Activated CD4-positive, alpha-beta T cell treated with anti-CD3 and anti-CD28 coated beads for 24 hours (primary cell): ENCODE results near the gene RASSF5.
"Not testable (repeated sequence)": the region's sequence is repeated elsewhere in the genome, so short reads cannot be mapped to it uniquely, and the experiment has no call there.

Experiments
- DNase-seq, 2 donors: peaks; one replicate each; pipeline ENCODE4 v3.0.0-alpha.2; 2020; ENCODE audit warnings: low read depth in 2 of 2

RASSF5 gene

DNA sequence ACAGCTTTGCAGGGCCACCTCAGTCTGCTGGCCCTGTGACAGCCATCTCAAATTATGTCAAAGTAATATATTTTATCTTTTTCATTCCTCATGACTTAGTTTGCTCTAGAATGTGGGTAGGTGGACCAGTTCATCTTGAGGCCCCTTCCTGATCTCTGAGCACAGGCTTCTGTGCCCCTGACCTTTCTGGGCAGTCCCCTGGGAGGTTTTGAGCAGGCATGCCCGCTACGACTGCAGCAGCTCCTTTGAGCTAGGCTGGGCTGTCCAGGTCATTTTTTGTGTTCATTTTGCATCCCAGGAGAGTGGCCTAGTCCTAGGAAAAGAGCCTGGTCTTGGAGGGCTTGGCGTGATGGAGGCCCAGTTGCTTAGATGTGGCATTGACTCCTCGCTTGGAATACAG lies 62.2 kb downstream of the RASSF5 start:
- DNase-seq: no peak

DNA sequence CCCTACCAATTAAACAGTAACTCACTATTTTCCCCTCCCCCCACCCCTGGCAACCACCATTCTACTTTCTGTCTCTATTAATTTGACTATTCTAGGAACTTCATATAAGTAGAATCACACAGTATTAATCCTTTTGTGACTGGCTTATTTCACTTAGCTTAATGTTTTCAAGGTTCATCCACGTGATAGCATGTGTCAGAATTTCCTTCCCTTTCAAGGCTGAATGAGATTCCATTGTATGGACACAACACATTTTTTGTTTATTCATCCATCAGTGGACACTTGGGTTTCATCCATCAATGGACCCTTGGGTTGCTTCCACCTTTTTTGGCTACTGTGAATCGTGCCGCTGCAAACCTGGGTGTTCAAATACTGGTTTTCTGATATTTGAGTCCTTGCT lies 63.2 kb downstream of the RASSF5 start:
- DNase-seq: no peak

DNA sequence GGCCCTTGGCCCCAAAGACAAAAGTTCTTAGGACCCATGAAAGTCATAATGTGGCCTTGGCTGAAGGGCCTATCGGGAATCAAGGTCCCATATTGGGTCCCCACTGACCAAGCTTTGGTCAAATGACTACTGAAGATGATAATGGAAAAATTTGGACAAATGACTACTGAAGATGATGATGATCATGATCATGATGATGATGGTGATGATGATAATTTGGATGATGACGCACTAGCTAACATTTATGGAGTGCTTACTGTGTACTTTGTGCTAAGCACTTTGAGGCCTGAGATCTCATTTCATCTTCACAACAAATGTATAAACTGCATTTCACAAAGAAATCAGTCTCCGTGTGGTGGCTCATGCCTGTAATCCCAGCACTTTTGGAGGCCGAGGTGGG lies 65.5 kb downstream of the RASSF5 start:
- no peak for DNase-seq

DNA sequence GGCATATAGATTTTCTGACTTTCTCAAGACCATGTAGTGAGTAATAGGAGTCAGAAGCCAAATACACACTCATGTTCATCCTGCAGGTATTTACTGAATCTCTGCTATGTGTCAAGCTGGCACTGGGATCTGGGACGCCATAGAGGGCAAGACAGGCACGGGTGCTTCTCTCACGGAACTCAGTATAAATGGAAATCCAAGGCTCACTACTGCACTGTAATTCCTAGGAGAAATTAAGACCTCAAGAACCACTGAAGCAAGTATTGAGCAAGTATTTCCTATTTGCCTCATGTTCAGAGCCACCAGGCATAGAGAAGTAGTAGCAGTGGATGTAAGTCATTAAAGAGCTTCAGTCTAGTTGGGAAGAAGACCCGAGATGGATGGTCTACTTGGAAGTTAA lies 66.0 kb downstream of the RASSF5 start:
- no peak for DNase-seq

GRCh38 chr1:206573762-206574161 lies 66.4 kb downstream of the RASSF5 start:
- no peak for DNase-seq

GRCh38 chr1:206575165-206575893 lies 68.0 kb downstream of the RASSF5 start:
- no peak for DNase-seq

- no peak for DNase-seq
Measured at GRCh38 chr1:206575894-206576737, 68.8 kb downstream of the RASSF5 start.

GRCh38 chr1:206577626-206578025 lies 70.3 kb downstream of the RASSF5 start:
- DNase-seq: no peak

GRCh38 chr1:206578068-206578977 lies 71.0 kb downstream of the RASSF5 start:
- no peak for DNase-seq

DNA sequence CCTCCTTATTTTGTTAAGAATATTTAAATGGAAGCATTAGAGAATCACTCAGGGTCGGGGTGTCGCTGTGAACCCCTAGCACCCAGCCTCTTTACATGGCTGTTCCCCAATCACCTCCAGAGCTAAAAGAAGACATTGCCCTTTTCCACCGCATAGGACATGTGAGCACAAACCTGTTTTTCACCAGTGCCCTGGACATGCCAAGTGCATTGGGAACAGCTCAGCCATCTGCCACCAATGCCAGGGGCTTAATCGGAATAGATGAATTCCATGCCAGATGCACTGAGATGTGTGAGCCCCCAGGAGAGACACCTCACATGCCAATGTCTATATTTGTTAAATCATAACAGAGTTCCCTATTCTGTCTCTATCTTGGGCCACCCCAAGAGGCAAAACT lies 71.6 kb downstream of the RASSF5 start:
- no peak for DNase-seq

GRCh38 chr1:206579747-206580437 lies 72.6 kb downstream of the RASSF5 start:
- DNase-seq: peak in 1 of 2 donors; percentile 77

- DNase-seq: no peak
Measured at GRCh38 chr1:206580438-206581113, 73.2 kb downstream of the RASSF5 start.

GRCh38 chr1:206581114-206581497 lies 73.8 kb downstream of the RASSF5 start:
- DNase-seq: not testable (repeated sequence)

- DNase-seq: peak in 1 of 2 donors; percentile 51
Measured at GRCh38 chr1:206581571-206581981, 74.2 kb downstream of the RASSF5 start.

DNA sequence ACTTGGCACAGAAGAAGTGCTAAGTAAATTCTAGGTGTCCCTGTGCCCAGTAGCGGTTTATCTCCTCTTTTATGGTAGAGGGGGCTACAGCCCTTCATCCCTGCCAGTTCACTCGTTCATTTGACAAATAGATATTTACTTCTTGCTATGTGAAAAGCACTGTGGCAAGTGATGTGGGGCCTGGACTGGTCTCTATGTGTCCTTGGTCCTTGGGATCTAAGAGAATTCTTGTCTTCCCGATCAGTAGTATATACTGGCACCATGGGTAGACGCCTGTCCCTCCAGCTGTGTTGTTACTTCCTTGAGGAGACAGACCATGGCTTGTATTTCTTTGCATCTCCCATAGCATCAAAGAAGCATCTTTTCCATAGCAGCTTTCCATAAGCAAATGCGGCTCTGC lies 75.2 kb downstream of the RASSF5 start:
- DNase-seq: no peak

GRCh38 chr1:206582971-206583706 lies 75.8 kb downstream of the RASSF5 start:
- DNase-seq: peak in 1 of 2 donors; percentile 42

DNA sequence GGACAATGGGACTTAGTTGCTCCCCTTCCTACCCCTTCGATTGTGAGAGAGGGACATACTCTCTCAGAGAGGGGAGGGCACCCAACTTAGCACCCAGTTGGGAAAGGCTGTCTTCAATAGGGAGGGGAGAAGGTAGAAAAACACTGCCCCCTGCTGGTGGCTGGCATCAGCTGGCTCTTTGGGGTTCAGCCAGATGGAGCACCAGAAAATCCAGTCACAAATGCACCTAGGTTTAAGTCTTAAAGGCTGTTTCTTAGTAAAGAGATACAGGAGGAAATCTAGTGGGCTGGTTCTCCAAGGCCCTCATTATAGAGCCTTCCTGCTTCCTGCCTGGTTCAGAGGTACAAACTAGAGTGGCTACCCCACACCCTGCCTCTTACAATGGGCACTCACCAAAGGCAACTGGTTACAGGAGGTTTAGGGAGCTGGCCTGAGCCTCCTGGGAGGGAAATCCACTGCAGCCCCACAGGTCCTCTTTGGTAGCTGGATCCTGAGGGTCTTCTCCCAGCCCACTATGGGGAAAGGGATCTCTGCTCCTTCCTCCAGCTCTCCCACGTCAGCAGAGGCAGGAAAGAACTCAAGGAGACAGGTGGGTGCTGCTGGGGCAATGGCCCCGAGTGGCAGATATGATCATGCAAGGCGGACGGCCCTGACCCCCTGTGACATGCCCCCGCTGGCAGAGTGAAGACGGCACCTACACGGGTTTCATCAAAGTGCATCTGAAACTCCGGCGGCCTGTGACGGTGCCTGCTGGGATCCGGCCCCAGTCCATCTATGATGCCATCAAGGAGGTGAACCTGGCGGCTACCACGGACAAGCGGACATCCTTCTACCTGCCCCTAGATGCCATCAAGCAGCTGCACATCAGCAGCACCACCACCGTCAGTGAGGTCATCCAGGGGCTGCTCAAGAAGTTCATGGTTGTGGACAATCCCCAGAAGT lies 76.6 kb downstream of the RASSF5 start:
- DNase-seq: peak; percentile 83 to 92

DNA sequence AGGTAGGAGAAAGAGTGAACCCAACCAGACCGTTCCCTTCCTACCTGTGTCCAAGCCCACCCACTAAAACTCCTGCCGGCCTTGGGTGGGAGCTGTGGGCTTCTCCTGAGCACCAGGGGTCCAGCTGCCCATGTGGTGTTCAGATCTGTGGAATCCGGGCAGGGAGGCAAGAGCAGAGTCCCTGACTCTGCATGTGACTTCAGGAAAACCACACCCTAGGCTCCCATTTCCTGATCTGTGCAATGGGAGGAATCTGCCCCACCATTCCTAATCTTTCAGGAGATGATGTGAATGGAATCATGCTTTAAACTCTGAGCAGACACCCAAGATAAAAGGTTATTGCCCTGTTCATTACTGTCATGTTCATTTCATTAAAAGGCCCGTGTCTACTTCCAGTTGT lies 77.4 kb downstream of the RASSF5 start:
- DNase-seq: no peak
